Spleen (tissue), 7 donors: Measurements from ENCODE around the gene GRID2.

Experiments used
- POLR2A ChIP-seq, 3 donors: fragments of 450-650 bp; IDR thresholded peaks; one replicate each; pipeline ENCODE4 v1.5.1; 2017; ENCODE audit warnings: antibody characterized with exemption in 3 of 3, mild to moderate bottlenecking in 1 of 3
- POLR2AphosphoS5 ChIP-seq, 3 donors: sonication (generic); formaldehyde crosslinking; IDR thresholded peaks; one replicate each; pipeline ENCODE4 v1.5.1; 2017; ENCODE audit warnings: antibody characterized with exemption in 3 of 3
- TF ChIP-seq, protein P1 (sequence below), 11 experiments: fragments of 200-600 bp in 7 of 11; fragments of 450-650 bp in 4 of 11; sonication (generic) in 4 of 11; IDR thresholded peaks in 8 of 11; conservative IDR thresholded peaks in 3 of 11; 1 replicate in 7 of 11; 2 replicates in 4 of 11; pipeline versions ENCODE4 v1.4.0 to v1.8.0; 2016 to 2021; ENCODE audit warnings: antibody characterized with exemption in 11 of 11, inconsistent platforms in 4 of 11, mild to moderate bottlenecking in 1 of 11
- donor health status: DM: no; HTN: no; CAD: no; lungs with moderate emphysema.
- donor health status: DM: no; HTN: no; CAD: no.
- donor health status: DM: no; HTN: no; CAD: no.

- TF ChIP-seq, protein P1, sequence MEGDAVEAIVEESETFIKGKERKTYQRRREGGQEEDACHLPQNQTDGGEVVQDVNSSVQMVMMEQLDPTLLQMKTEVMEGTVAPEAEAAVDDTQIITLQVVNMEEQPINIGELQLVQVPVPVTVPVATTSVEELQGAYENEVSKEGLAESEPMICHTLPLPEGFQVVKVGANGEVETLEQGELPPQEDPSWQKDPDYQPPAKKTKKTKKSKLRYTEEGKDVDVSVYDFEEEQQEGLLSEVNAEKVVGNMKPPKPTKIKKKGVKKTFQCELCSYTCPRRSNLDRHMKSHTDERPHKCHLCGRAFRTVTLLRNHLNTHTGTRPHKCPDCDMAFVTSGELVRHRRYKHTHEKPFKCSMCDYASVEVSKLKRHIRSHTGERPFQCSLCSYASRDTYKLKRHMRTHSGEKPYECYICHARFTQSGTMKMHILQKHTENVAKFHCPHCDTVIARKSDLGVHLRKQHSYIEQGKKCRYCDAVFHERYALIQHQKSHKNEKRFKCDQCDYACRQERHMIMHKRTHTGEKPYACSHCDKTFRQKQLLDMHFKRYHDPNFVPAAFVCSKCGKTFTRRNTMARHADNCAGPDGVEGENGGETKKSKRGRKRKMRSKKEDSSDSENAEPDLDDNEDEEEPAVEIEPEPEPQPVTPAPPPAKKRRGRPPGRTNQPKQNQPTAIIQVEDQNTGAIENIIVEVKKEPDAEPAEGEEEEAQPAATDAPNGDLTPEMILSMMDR (IDR thresholded peaks at IDR 0.05 in 8 of 11, conservative IDR thresholded peaks at IDR 0.05 in 3 of 11) = no peak
- TF ChIP-seq POLR2A (IDR thresholded peaks at IDR 0.05) (no peak), POLR2AphosphoS5 (IDR thresholded peaks at IDR 0.05) (no peak)
Measured at GRCh38 chr4:93031431-93032098, 727.8 kb downstream of the GRID2 start.
